IMR-90 (cell line): ENCODE measurements around the gene TRMT1.

Source experiments
- BHLHE40 ChIP-seq: fragments of 150-350 bp; IDR thresholded peaks from 2 replicates; pipeline ENCODE4 v1.6.1; 2016; ENCODE audit warnings: mild to moderate bottlenecking, low read depth, low read length
- CEBPB ChIP-seq: IDR thresholded peaks from 2 replicates; pipeline ENCODE4 v1.6.1; 2012; ENCODE audit warnings: low read depth, low read length, improper control_type of control experiment
- CHD1 ChIP-seq: IDR thresholded peaks from 2 replicates; pipeline ENCODE4 v1.6.1; 2012; ENCODE audit warnings: low read depth, low read length, improper control_type of control experiment
- CTCF ChIP-seq: conservative IDR thresholded peaks from 2 replicates; pipeline ENCODE4 v1.5.1; 2012; ENCODE audit warnings: mild to moderate bottlenecking, low read depth, low read length, improper control_type of control experiment
- FOS ChIP-seq: fragments of 150-350 bp; IDR thresholded peaks from 2 replicates; pipeline ENCODE4 v1.6.1; 2016; ENCODE audit warnings: low read depth, low read length
- MAZ ChIP-seq: IDR thresholded peaks from 2 replicates; pipeline ENCODE4 v1.6.1; 2012; ENCODE audit warnings: low read depth, mild to moderate bottlenecking, low read length, improper control_type of control experiment, moderate library complexity, borderline replicate concordance
- MXI1 ChIP-seq: IDR thresholded peaks from 2 replicates; pipeline ENCODE4 v1.6.1; 2012; ENCODE audit warnings: low read depth, mild to moderate bottlenecking, low read length, moderate library complexity, borderline replicate concordance
- POLR2A ChIP-seq: IDR thresholded peaks from 2 replicates; pipeline ENCODE4 v1.6.1; 2012; ENCODE audit warnings: mild to moderate bottlenecking, low read depth, low read length
- RAD21 ChIP-seq: IDR thresholded peaks from 2 replicates; pipeline ENCODE4 v1.6.1; 2012; ENCODE audit warnings: low read length, improper control_type of control experiment
- RFX5 ChIP-seq: IDR thresholded peaks from 2 replicates; pipeline ENCODE4 v1.8.0; 2012; ENCODE audit warnings: low read depth, mild to moderate bottlenecking, low read length, moderate library complexity
- SMC3 ChIP-seq: fragments of 150-350 bp; IDR thresholded peaks from 2 replicates; pipeline ENCODE4 v1.6.1; 2016; ENCODE audit warnings: low read depth, mild to moderate bottlenecking, antibody characterized with exemption, low read length, moderate library complexity
- USF2 ChIP-seq: fragments of 150-350 bp; IDR thresholded peaks from 2 replicates; pipeline ENCODE4 v1.6.1; 2017; ENCODE audit warnings: mild to moderate bottlenecking, antibody characterized with exemption, low read length, low read depth

- TF ChIP-seq CTCF (no peak), POLR2A (no peak), USF2 (no peak), CHD1 (no peak), MXI1 (no peak), RFX5 (no peak), CEBPB (no peak), FOS (no peak), BHLHE40 (no peak), RAD21 (no peak), MAZ (no peak), SMC3 (no peak)
Measured at GRCh38 chr19:13104848-13105711, 11.5 kb downstream of the TRMT1 start.
